Activated T-helper 2 cell treated with anti-CD3 and anti-CD28 coated beads, Interferon-gamma antibody, Interleukin-2, Interleukin-4, amounts not matched to agents 10 μg/mL and 5 μg/mL and 100 μg/mL, durations not matched to agents 14 hours and 24 hours and 36 hours (primary cell): ENCODE data around the gene FAM184B. TPM values are rescaled to one million over a fixed set of nuclear protein-coding genes. Genes with fewer than 3 reads are reported as not detected.

Source experiments
- DNase-seq: peaks from one replicate; pipeline ENCODE4 v3.0.0; 2021; ENCODE audit warnings: low spot score
- H3K27ac Mint-ChIP-seq: one replicate; pipeline ENCODE4 v1.8.0; 2021; ENCODE audit warnings: mixed read lengths
- H3K27me3 Mint-ChIP-seq: one replicate; pipeline ENCODE4 v1.8.0; 2021; ENCODE audit warnings: low read depth, mixed read lengths
- H3K36me3 Mint-ChIP-seq: one replicate; pipeline ENCODE4 v1.8.0; 2021; ENCODE audit warnings: low read depth, mixed read lengths
- H3K4me1 Mint-ChIP-seq: one replicate; pipeline ENCODE4 v1.8.0; 2021; ENCODE audit warnings: low read depth, mixed read lengths
- H3K4me3 Mint-ChIP-seq: one replicate; pipeline ENCODE4 v1.8.0; 2021; ENCODE audit warnings: low read depth, mild to moderate bottlenecking, moderate library complexity, mixed read lengths
- H3K9me3 Mint-ChIP-seq: one replicate; pipeline ENCODE4 v1.8.0; 2021; ENCODE audit warnings: mixed read lengths
- intact Hi-C: fragments of 100-400 bp; cut with micrococcal nuclease; formaldehyde crosslinking; loops from one replicate; pipeline ENCODE4 v1.15.1; 2023
- total RNA-seq: library from RNA; stranded (reverse); gene quantifications from 2 replicates; pipeline ENCODE4 v1.2.3, GENCODE V29; 2022

Gene FAM184B
- total RNA-seq, 1 donor from 2014 or later = not detected

DNA sequence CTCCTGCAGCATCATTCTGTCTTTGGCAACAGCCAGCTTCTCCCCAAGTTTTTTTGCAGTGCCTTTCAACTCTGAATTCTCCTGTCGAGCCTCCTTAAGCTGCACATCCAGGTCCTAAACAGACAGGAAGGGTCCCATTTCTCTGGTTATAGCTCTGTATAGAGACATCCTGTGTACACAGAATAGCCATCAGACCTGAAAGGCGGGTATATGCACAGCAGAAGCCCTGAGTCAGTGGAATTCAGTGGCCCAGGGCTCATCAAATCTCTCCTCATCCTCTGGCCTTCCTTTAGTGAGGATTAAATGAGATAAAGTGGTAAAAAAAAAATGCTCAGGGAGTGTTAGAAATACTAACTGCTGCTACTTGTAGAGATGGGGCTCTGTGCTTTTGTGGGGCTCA, 73.8 kb downstream of the FAM184B start:
- Mint-ChIP-seq H3K27me3 (no peaks in the 10 kb centered on the region), H3K9me3 (no peaks in the 10 kb centered on the region), H3K4me1 (no peaks in the 10 kb centered on the region), H3K27ac (no peak overlapping the region), H3K36me3 (no peaks in the 10 kb centered on the region), H3K4me3 (no peak overlapping the region)
- intact Hi-C loops = no loop called here
- no peak for DNase-seq

DNA sequence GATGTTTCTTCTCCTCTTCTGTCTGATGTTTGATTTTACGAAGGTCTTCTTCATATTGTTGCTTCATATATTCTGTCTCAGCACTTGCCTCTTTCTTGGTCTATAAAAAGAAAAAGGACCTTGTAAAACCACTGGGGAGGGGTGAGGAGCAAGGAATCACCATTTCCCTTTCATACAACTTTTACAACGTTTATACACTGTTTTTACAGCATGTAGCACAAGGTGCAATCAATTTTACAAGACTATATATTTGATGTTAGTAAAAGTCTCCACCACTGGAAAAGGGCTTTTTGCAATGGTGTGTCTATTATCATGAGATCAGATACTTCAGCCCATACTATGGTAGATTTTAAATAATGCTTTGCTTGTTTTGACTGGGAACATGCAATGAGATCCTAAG, 76.3 kb downstream of the FAM184B start:
- H3K27me3 Mint-ChIP-seq = no peaks in the 10 kb centered on the region
- H3K9me3 Mint-ChIP-seq = no peaks in the 10 kb centered on the region
- no peak overlapping the region for H3K4me3 Mint-ChIP-seq
- no peaks in the 10 kb centered on the region for H3K36me3 Mint-ChIP-seq
- no peak for DNase-seq
- H3K4me1 Mint-ChIP-seq = no peaks in the 10 kb centered on the region
- intact Hi-C loops = no loop called here
- no peak overlapping the region for H3K27ac Mint-ChIP-seq

DNA sequence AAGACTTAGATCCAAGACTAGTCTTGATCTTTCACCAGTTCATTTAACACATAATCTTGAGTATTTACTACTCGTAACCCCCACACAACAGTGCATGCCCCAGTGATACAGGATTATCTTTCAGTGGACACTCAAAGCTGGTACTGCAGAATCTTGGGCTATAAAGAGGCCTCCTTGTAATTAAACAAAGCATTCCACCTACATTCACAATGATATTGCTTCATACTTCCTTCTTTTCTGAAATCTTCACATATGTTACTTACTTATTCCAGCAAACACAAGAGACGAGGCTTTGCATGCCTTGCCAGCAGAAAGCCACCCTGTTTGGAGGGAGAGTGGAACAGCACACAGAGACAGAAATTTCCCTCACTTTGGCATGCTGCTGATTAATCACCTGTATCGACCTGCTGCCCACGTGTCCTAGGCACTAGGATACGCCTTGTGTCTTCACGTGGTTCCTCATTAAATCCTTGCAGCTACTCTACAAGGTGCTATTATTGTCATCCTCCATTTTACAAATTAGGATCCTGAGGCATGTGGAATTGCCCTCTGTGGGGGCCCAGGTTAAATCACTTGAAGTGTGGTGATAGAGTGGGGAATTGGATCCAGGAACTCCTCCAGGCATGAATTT, 77.3 kb downstream of the FAM184B start:
- Mint-ChIP-seq H3K36me3 (no peaks in the 10 kb centered on the region), H3K27me3 (peaks cover 3% of the 10 kb centered on the region), H3K4me1 (no peaks in the 10 kb centered on the region), H3K4me3 (no peak overlapping the region), H3K9me3 (peaks cover 4% of the 10 kb centered on the region), H3K27ac (no peak overlapping the region)
- DNase-seq = no peak
- intact Hi-C loops = no loop called here

DNA sequence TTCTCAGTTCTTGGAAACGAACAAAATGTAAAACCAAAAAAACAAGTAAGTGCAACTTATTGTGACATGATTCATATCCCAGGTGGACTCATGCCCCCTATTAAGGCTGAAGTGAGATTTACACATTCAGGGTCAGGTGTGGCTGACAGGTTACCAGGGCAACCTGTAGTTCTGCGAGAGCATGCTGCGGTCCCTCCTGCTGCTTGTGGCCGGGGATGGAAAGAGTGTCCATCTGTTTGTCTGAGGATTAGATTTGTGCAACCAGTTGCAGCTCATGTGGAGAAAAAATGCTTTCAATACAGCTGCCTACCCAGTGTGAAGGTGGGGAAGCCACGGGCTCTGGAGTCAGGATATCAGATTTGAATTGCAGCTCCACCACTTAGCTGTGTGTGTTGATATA, 78.8 kb downstream of the FAM184B start:
- no peak overlapping the region for H3K4me3 Mint-ChIP-seq
- H3K27me3 Mint-ChIP-seq = peaks cover 8% of the 10 kb centered on the region
- no peaks in the 10 kb centered on the region for H3K36me3 Mint-ChIP-seq
- peaks cover 9% of the 10 kb centered on the region for H3K9me3 Mint-ChIP-seq
- intact Hi-C loops = no loop called here
- H3K27ac Mint-ChIP-seq = no peak overlapping the region
- no peak for DNase-seq
- no peaks in the 10 kb centered on the region for H3K4me1 Mint-ChIP-seq

DNA sequence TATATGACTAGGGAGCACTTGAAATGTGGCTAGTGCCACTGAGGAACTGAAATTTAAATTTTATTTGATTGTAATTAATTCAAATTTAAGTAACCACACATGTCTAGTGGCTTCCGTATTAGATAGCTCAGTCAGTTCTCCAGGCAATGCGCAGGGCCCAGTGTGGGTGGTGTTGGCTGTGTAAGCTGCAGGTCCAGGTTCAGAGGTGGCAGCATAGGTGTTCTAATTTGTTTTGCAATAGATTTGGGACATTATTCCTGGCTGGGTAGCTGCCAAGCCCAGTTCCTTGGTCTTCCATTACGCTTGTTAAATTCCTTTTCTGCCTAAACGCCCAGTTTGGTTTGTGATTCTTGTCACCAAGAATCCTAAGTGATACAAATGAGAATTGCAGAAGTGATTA, 79.5 kb downstream of the FAM184B start:
- H3K27me3 Mint-ChIP-seq = peaks cover 8% of the 10 kb centered on the region
- no peaks in the 10 kb centered on the region for H3K36me3 Mint-ChIP-seq
- no peak overlapping the region for H3K27ac Mint-ChIP-seq
- no peak overlapping the region for H3K4me3 Mint-ChIP-seq
- peaks cover 9% of the 10 kb centered on the region for H3K9me3 Mint-ChIP-seq
- no peak for DNase-seq
- no peaks in the 10 kb centered on the region for H3K4me1 Mint-ChIP-seq
- intact Hi-C loops = no loop called here

DNA sequence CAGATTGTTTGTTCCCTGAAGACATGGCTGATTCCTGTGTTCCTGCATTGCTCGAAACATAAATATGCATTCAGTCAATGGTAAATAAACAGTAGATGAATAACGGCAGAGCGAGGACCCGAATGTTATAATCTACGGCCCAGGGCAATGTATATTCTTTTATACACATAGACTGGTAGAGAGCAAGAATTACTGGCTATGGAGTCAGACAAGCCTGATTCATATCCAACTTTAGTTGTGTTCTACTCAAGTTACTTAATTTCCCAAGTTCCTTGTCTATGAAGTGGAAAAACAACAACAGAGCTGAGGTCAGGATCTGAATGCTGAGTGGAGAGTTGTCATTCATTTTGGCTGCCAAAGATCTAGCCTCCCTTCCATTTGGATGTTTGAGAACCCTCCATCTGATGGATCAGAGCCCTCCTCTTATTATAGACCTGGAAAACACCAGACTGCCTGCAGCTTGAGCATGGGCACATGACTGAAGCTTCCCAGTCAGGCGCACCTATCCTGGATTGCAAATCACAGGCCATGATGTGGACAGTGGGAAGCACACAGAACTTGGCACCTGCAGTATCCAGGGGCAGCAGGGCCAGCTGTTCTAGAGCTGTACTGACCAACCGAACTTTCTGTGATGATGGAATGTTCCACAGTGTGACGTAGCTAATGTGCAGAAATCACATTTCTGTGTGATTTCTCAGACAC, 80.1 kb downstream of the FAM184B start:
- peaks cover 8% of the 10 kb centered on the region for H3K27me3 Mint-ChIP-seq
- DNase-seq = no peak
- intact Hi-C loops = no loop called here
- H3K4me1 Mint-ChIP-seq = no peaks in the 10 kb centered on the region
- no peak overlapping the region for H3K27ac Mint-ChIP-seq
- H3K36me3 Mint-ChIP-seq = no peaks in the 10 kb centered on the region
- H3K9me3 Mint-ChIP-seq = peaks cover 9% of the 10 kb centered on the region
- no peak overlapping the region for H3K4me3 Mint-ChIP-seq

DNA sequence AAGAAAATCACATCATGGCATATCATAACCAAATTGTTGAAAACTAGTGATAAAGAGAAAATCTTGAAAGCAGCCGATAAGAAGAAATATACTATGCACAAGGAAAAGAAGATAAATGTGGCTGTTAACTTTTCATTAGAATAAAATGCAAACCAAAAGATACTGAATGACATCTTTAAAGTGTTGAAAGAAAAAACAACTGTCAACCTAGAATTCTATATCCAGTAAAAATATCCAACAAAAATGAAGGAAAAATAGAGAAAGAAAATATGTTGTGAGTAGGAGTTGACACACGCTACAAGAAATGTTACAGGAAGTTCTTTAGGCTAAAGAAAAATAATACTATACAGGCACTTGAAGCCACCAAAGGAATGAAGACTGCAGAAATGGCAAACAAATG, 82.0 kb downstream of the FAM184B start:
- intact Hi-C loops = no loop called here
- Mint-ChIP-seq H3K4me1 (no peaks in the 10 kb centered on the region), H3K27me3 (peaks cover 8% of the 10 kb centered on the region), H3K4me3 (no peak overlapping the region), H3K36me3 (no peaks in the 10 kb centered on the region), H3K9me3 (peaks cover 9% of the 10 kb centered on the region), H3K27ac (no peak overlapping the region)
- DNase-seq = no peak

DNA sequence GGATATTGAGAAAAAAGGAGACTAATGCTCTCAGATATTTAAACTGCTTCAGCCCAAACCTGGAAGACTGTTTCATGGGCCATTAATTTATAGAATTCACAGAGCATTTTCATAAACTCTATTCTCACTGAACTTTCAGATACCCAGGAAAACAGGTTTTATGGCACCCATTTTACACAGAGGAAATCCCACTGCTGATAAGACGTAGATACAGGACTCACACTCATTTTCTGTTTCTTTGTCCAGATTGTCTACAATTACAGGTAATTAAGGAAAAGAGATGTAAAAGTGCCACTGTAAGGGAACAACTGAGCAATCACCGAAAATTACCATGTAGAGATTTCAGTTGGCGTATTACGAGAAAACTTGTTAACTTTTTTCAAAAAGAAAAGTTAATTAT, 83.3 kb downstream of the FAM184B start:
- Mint-ChIP-seq H3K36me3 (no peaks in the 10 kb centered on the region), H3K9me3 (peaks cover 9% of the 10 kb centered on the region), H3K4me3 (no peak overlapping the region), H3K27ac (no peak overlapping the region), H3K27me3 (peaks cover 8% of the 10 kb centered on the region), H3K4me1 (no peaks in the 10 kb centered on the region)
- intact Hi-C loops = no loop called here
- DNase-seq = no peak

DNA sequence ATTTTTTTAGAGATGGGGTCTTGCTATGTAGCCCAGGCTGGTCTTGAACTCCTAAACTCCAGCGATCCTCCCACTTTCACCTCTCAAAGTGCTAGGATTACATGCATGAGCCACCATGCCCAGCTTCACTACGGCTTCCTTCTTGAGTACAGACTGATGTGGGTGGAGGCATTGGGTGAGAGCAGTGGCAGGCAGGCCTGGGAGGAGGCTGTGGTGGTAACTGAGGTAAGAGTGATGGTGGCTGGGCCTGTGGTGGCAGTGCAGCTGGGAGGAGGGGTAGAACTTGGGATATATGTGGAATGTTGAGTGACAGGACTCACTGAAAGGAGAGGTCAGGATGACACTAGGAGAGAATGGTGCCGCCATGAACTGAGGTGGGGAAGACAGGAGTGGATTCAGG, 86.1 kb downstream of the FAM184B start:
- Mint-ChIP-seq H3K27me3 (peaks cover 8% of the 10 kb centered on the region), H3K4me1 (no peaks in the 10 kb centered on the region), H3K27ac (no peak overlapping the region), H3K4me3 (no peak overlapping the region), H3K9me3 (peaks cover 9% of the 10 kb centered on the region), H3K36me3 (no peaks in the 10 kb centered on the region)
- intact Hi-C loops = no loop called here
- no peak for DNase-seq

DNA sequence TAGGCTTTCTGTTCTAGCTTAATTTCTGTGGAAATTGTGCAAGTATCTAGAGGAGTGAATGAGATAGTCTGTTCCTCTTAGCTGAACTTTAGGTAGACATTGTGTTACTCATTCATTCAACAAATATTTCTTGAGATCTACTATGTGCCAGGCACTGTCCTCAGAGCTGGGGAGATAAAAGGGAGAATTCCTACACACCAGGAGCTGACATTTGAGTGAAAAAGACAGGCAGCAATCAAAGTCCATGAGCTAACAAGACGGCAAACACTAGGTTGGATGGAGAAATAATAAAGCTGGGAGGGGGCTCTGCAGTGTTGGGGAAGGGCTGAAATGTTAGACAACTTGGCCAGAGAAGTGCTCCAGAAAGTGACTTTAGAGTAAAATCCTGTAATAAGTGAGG, 86.9 kb downstream of the FAM184B start:
- Mint-ChIP-seq H3K27ac (no peak overlapping the region), H3K36me3 (no peaks in the 10 kb centered on the region), H3K27me3 (peaks cover 8% of the 10 kb centered on the region), H3K9me3 (peaks cover 9% of the 10 kb centered on the region), H3K4me1 (no peaks in the 10 kb centered on the region), H3K4me3 (no peak overlapping the region)
- intact Hi-C loops = no loop called here
- DNase-seq = no peak

DNA sequence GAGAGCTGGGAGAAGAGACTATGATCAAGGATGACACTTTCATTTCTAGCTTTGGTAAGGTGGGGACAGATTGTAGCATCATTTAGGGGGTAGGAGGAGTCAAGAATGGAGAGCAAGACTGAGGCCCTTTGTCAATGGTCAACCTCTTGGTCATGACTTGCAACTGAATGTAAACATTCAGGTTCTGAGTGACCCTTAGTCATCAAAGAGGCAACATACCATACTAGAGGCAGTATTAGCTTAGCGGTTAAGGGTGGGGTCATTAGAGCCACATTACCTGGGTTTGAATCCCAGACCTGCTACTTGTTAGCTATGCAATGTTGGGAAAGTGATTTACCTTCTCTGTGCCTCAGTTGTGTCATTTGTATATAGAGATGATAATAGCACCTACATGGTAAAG, 90.5 kb downstream of the FAM184B start:
- no peaks in the 10 kb centered on the region for H3K36me3 Mint-ChIP-seq
- H3K4me1 Mint-ChIP-seq = no peaks in the 10 kb centered on the region
- DNase-seq = no peak
- H3K27ac Mint-ChIP-seq = no peak overlapping the region
- intact Hi-C loops = no loop called here
- H3K27me3 Mint-ChIP-seq = no peaks in the 10 kb centered on the region
- H3K9me3 Mint-ChIP-seq = no peaks in the 10 kb centered on the region
- no peak overlapping the region for H3K4me3 Mint-ChIP-seq

DNA sequence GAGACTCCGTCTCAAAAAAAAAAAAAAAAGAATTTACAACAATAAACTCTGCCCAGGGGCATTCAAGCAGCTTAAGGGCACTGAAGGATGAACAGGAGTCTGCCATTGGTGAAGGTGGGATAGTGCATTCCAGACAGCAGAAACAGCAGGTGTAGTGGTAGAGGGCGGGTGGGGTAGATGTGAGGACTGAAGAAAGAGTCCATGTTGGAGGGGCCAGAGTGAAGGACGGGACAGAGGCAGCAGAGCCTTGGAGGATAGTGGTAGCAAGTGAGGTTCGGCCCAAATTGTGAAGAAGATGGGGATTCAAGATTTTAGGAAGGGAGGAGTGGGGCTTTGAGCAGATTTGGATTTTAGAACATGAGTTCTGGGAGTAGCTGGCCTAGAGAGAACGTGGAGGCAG, 91.3 kb downstream of the FAM184B start:
- Mint-ChIP-seq H3K27ac (no peak overlapping the region), H3K27me3 (no peaks in the 10 kb centered on the region), H3K9me3 (no peaks in the 10 kb centered on the region), H3K36me3 (no peaks in the 10 kb centered on the region), H3K4me1 (no peaks in the 10 kb centered on the region), H3K4me3 (no peak overlapping the region)
- intact Hi-C loops = no loop called here
- DNase-seq = no peak

DNA sequence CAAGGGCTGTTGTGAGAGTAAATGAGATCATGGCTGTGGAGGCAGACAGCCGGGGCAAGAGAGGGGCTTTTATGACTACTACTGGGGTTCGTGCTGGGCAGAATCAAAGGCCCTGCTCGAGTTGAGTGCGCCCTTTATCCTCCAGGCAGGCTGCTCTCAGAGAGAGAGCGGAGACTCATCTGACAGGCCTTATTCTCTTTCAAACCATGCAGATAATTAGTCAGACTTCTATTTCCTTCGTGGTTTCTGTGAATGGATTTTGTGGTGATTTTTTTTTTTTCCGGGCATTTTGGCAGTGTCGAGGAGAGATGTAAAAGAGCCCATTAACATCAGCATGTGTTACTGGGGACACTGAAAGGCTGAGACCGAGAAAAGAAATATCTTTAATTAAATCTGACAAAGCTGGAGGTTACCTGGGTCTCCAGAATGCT, 93.4 kb downstream of the FAM184B start:
- Mint-ChIP-seq H3K36me3 (no peaks in the 10 kb centered on the region), H3K27ac (no peak overlapping the region), H3K27me3 (no peaks in the 10 kb centered on the region), H3K9me3 (no peaks in the 10 kb centered on the region), H3K4me1 (no peaks in the 10 kb centered on the region), H3K4me3 (no peak overlapping the region)
- intact Hi-C loops = no loop called here
- no peak for DNase-seq
